Stimulated activated CD4-positive, alpha-beta T cell treated with anti-CD3 and anti-CD28 coated beads, Interleukin-12 subunit alpha, Interleukin-12 subunit beta, amount 100 ng/mL, for 24 hours (primary cell): ENCODE measurements around the gene OVOL2.
"Not testable (repeated sequence)": the region's sequence is repeated elsewhere in the genome, so short reads cannot be mapped to it uniquely, and the experiment has no call there.

Source experiments
- DNase-seq, 2 experiments: peaks; one replicate each; pipeline ENCODE4 v3.0.0-alpha.2; 2020; ENCODE audit warnings: low read depth in 2 of 2

OVOL2 gene

DNA sequence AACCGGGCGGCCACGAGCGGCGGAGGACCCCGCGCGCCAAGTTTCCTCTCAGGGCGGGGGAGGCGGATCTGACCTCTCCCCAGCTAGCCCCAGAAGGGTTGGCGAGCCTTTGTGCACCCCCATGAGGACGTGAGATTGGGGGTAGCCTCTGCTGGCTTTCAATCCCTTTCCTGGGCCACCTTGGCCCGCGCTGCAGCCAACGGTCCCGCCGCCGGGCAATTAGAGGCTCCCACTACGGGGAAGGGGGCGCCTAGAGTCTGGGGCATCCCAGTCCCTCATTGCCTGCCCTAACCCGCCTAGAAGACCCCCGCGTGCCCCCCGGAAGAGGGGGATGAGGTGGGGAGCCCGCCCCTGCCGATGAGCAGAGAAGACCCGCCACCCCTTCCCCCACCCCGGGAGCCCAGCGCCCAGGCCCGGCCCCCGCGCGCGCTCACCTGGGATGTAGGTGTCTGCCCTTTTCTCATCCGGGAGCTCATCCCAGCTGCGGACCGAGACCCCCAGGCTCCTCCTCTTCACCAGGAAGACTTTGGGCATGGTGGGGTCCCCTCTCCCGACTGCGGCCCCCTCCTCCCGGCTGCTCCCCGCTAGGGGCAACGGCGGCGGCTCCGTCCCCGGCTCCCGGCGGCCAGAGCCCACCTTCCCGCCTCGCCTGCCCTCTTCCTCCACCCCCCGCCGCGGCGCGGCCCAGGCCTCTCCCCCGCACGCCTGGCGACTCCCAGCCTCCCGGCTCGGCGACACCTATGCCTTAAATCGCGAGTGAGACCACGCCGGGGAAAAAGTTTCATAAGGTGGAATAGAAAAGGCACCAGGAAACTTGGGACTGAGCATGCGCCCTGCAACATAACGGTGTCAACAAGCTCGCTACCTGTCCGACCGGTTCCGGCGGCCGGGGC is at the start of gene OVOL2:
OVOL2 (minus strand) TSS at position 816 of the 893 bp plus-strand sequence; CDS start at position 534, 282 bp downstream.
- no peak for DNase-seq

- DNase-seq, result no peak
Observed at GRCh38 chr20:18103497-18103896, 45.8 kb upstream of the OVOL2 start.

- DNase-seq, result no peak
Observed at GRCh38 chr20:18101125-18101810, 43.6 kb upstream of the OVOL2 start.

DNA sequence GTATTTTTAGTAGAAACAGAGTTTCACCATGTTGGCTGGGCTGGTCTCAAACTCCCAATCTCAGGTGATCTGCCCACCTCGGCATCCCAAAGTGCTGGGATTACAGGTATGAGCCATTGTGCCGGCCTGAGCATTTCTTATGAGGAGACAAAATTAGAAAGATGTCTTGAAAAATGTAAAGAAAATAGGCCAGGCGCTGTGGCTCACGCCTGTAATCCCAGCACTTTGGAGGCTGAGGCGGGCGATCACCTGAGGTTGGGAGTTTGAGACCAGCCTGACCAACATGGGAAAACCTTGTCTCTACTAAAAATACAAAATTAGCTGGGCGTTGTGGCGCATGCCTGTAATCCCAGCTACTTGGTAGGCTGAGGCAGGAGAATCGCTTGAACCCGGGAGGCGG is 42.9 kb upstream of the OVOL2 start:
- not testable (repeated sequence) for DNase-seq

- DNase-seq, result no peak
Observed at GRCh38 chr20:18094191-18094590, 36.5 kb upstream of the OVOL2 start.

GRCh38 chr20:18093388-18093787 is 35.7 kb upstream of the OVOL2 start:
- DNase-seq, result no peak

DNA sequence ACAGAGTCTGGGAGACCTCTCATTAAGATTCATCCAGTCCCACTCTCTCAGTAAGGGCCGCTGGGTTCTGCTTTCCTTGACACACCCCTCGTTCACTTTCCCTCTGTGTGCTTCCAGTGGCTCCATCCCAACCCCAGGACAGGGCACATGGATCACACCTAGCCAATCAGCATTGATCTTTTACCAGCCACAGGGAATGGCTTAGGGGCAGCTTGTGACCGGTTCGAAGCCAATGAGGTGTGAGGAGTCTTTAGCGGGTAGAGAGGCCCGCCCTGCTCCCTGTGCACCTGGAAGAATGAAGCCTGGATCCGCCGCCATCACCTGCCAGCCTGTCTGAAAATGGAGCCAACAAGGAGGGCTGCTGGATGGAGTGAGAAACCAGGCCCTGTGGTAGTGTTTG is 35.2 kb upstream of the OVOL2 start:
- DNase-seq, result no peak

DNA sequence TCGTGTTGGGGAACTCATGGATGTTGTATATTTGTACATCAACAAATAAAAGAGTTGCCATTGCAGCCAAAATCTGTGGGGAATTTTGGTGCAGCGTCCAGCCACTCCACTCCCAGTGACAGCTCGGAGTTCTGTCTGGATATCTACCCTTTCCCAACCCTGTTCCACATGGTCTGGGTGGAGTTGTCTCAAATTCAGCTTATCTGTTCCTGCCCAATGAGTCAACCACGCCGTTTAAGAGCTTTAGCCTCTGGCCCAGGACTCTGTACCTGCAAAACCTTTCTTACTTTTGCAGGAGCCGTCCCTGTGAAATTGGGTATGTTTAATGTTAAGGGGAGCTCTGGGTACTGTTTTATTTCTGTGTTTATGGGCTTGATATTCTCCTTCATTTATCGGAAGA is 33.9 kb upstream of the OVOL2 start:
- no peak for DNase-seq

DNA sequence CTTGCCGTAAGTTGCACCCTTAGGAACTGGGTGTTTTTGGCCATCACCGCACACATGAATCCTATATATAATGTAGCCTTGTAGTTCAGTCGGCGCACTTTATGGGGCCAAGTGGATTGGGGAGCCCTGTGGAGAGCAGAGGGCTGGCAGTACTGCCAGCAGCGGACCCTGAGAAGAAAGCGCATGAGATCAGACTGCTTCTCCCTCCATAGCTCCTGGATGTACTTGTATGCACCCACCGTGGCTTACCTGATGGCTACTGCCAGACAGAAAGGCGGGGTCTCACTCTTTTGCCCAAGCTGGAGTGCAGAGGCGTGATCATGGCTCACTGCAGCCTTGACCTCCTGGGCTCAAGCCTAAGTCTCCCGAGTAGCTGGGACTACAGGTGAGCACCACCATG is 32.8 kb upstream of the OVOL2 start:
- DNase-seq, result no peak

GRCh38 chr20:18090044-18090443 is 32.3 kb upstream of the OVOL2 start:
- no peak for DNase-seq

DNA sequence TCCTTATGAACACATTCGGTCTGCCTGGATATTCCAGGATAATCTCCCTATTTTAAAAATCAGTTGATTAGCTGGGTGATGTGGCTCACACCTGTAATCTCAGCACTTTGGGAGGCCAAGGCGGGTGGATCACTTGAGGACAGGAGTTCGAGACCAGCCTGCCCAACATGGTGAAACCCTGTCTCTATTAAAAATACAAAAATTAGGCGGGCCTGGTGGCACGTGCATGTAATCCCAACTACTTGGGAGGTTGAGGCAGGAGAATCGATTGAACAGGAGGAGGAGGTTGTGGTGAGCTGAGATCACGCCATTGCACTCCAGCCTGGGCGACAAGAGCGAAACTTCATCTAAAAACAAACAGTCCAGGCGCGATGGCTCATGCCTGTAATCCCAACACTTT is 31.1 kb upstream of the OVOL2 start:
- DNase-seq, result not testable (repeated sequence)

DNA sequence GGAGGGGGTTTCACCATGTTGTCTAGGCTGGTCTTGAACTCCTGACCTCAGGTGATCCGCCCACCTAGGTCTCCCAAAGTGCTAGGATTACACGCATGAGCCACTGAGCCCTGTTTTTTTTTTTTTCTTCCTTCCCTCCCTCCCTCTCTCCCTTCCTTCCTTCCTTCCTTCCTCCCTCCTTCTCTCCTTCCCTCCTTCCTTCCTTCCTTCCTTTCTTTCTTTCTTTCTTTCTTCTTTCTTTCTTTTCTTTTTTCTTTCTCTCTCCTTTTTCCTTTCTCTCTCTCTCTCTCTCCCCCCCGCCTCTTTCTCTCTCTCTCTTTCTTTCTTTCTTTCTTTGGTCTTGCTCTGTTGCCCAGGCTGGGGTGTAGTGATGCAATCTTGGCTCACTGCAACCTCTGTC is 30.6 kb upstream of the OVOL2 start:
- not testable (repeated sequence) for DNase-seq

DNA sequence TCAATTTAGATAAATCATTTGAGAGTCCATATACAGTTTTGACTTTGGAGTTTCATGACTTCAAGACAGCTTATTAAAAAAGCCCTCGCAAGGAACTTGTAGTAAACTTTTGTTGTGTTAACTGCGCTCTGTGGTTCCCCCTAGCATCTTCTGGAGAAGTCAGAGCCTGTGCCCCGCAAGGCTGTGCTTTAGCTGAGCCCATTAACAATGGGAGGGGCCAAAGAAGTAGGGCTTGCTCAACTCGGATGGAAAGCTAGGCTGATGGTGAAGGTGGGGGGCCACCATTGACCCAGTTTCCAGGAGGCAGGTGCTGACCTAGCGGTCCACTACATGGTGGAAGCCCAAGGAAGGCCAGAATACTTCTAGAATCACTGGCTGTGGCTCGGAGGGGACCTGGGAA is 29.3 kb upstream of the OVOL2 start:
- no peak for DNase-seq

DNA sequence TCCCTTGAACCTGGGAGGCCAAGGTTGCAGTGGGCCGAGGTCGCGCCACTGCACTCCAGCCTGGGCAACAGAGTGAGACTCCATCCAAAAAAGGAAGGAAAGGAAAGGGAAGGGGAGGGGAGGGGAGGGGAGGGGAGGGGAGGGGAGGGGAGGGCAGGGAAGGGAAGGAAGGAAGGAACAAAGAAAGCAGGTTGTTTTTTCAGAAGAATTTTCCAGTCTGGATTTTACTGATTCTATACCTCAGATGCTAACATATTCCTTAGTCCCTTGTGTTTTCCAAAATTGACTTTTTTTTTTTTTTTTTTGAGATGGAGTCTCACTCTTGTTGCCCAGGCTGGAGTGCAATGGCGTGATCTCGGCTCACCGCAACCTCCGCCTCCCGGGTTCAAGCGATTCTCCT is 23.1 kb upstream of the OVOL2 start:
- not testable (repeated sequence) for DNase-seq

GRCh38 chr20:18079756-18080353 is 22.1 kb upstream of the OVOL2 start:
- no peak for DNase-seq

GRCh38 chr20:18077157-18077556 is 19.4 kb upstream of the OVOL2 start:
- DNase-seq, result no peak

DNA sequence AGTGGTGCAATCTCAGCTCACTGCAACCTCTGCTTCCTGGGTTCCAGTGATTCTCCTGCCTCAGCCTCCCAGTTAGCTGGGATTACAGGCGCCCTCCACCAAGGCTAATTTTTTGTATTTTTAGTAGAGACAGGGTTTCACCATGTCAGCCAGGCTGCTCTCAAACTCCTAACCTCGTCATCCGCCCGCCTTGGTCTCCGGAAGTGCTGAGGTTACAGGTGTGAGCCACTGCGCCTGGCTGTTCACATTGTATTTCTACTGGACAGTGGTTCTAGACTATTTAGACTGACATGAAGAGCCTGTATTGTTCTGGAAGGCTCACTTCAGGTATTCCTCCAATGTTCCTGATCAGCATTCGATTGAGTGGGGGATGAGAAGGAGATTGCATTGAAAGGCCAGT is 14.8 kb upstream of the OVOL2 start:
- DNase-seq, result no peak

GRCh38 chr20:18066421-18067333 is 9.0 kb upstream of the OVOL2 start:
- no peak for DNase-seq

GRCh38 chr20:18063676-18064075 is 6.0 kb upstream of the OVOL2 start:
- DNase-seq, result no peak

- no peak for DNase-seq
Observed at GRCh38 chr20:18059603-18060002, 1.9 kb upstream of the OVOL2 start.

DNA sequence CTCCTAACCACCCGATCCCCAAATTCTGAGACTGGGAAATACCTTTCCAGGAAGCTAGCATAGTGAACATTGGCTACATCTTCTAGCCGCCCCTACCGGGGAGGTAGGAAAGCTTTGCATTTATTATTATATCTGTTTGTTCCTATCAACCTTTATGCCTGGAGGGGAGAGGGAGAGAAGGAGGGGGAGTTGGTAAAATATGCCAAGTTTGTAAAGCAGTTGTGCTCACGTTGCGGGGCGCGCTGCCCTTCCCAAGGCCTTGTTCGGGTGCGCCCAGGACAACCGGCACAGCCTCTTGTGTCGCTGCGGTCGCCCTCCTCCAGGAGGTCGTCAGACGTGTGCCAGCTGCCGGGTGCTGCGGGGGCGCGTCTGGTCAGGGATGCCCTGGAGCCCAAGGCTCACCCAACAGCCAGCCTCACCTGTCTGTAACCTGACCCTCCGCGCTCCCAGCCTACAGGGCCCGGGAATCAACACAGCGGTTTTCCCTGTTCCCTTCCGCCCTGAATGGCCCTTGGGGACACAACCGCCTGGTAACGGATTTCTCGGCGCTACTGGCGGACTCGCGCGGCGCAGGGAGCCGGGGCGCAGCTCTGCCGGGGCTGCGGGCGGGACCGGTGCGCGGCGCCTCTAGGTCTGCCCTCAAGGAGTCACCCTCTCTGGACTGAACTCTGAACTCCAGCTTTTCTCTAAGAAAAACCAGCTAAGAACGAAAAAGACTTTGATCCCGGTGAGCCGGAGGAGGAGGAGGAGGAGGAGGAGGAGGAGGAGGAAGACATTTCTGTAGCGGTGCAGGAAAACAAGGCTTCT is 1.1 kb upstream of the OVOL2 start:
- DNase-seq, result no peak
